GM15510 (cell line): Measurements from ENCODE around the gene METTL25B.

Experiments
- POLR2A ChIP-seq: IDR thresholded peaks from 3 replicates; pipeline ENCODE4 v1.6.1; 2011; ENCODE audit warnings: borderline replicate concordance; ENCODE audit not compliant: insufficient read length; ENCODE audit errors: extremely low read depth

METTL25B gene

GRCh38 chr1:156745881-156746280, 17.6 kb downstream of the METTL25B start:
- TF ChIP-seq POLR2A, result no peak

- TF ChIP-seq POLR2A, result no peak
Observed at GRCh38 chr1:156746406-156746727, 18.1 kb downstream of the METTL25B start.

GRCh38 chr1:156746728-156747631, 18.7 kb downstream of the METTL25B start:
- TF ChIP-seq POLR2A, result no peak

GRCh38 chr1:156747742-156748669, 19.7 kb downstream of the METTL25B start:
- TF ChIP-seq POLR2A, result no peak

GRCh38 chr1:156748670-156749418, 20.6 kb downstream of the METTL25B start:
- TF ChIP-seq POLR2A, result no peak

GRCh38 chr1:156749419-156750118, 21.3 kb downstream of the METTL25B start:
- no peak for TF ChIP-seq POLR2A

GRCh38 chr1:156750191-156750672, 22.0 kb downstream of the METTL25B start:
- TF ChIP-seq POLR2A, result no peak

GRCh38 chr1:156750711-156751450, 22.6 kb downstream of the METTL25B start:
- TF ChIP-seq POLR2A, result peak; percentile 13

GRCh38 chr1:156751451-156751756, 23.1 kb downstream of the METTL25B start, which contains the start of gene HDGF:
Gene HDGF, minus strand, starts transcription at chr1:156751675. Its CDS starts 246 bp downstream, at chr1:156751429.
- peak; percentile 50 for TF ChIP-seq POLR2A

- peak; percentile 64 for TF ChIP-seq POLR2A
Observed at GRCh38 chr1:156751757-156752481, 23.6 kb downstream of the METTL25B start.

- TF ChIP-seq POLR2A, result no peak
Observed at GRCh38 chr1:156752843-156753482, 24.7 kb downstream of the METTL25B start.

GRCh38 chr1:156754219-156754618, 25.9 kb downstream of the METTL25B start:
- TF ChIP-seq POLR2A, result no peak

GRCh38 chr1:156755527-156755950, 27.3 kb downstream of the METTL25B start:
- no peak for TF ChIP-seq POLR2A

GRCh38 chr1:156756355-156756754, 28.1 kb downstream of the METTL25B start:
- no peak for TF ChIP-seq POLR2A
